C4-2B (cell line): ENCODE measurements around the gene ZNF296.

Source experiments
- H3K27ac ChIP-seq: fragments of 450-650 bp; 2 replicates; pipeline ENCODE4 v1.5.1; 2017
- CTCF ChIP-seq: fragments of 450-650 bp; conservative IDR thresholded peaks from 2 replicates; pipeline ENCODE4 v1.5.1; 2017; ENCODE audit warnings: mild to moderate bottlenecking
- ZFX ChIP-seq: fragments of 450-650 bp; IDR thresholded peaks from 2 replicates; pipeline ENCODE4 v1.6.1; 2017

Gene ZNF296

GRCh38 chr19:45079063-45079910, 3.0 kb upstream of the ZNF296 start, which contains the start of gene GEMIN7:
Gene GEMIN7, plus strand, starts transcription at chr19:45079260. Its CDS starts 10,855 bp downstream, at chr19:45090115.
- TF ChIP-seq CTCF = no peak
- TF ChIP-seq ZFX = no peak
- H3K27ac ChIP-seq = peak within 1 kb of the TSS; percentile 91

DNA sequence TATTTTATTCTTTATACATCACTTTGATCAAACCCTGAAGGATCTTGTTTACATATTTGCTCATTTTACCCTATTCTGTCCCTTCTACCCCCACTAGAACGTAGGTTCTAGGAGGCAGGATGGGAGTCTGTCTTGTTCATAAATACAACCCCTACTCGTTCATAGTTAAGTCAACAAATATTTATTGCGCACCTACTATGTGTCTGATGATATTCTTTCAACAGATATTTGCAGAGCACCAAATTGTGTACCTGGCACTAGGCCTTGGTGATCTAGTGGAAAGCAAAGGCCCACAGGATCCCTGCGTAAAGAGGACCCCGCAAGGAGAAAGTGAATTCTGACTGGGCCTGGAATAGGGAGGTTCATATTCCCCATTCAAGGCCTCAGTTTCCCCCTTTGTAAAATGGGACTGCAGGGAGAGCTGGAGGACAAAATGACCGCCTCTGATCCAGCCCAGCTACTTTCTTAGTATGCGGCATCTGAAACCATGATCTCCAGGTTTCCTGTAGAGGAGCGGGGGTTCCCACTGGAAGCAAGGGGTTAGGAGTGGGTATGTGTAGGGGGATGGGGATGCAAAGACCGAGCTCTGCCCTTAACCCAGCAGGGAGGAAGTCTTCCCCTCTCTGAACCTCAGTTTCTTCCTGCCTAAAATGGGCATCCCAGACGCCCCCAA, 2.2 kb upstream of the ZNF296 start:
- H3K27ac ChIP-seq = peak overlapping the region; percentile 91
- TF ChIP-seq CTCF = no peak
- no peak for TF ChIP-seq ZFX

GRCh38 chr19:45076851-45077730, 813 bp upstream of the ZNF296 start:
- peak overlapping the region; percentile 93 for H3K27ac ChIP-seq
- TF ChIP-seq CTCF = no peak
- no peak for TF ChIP-seq ZFX

DNA sequence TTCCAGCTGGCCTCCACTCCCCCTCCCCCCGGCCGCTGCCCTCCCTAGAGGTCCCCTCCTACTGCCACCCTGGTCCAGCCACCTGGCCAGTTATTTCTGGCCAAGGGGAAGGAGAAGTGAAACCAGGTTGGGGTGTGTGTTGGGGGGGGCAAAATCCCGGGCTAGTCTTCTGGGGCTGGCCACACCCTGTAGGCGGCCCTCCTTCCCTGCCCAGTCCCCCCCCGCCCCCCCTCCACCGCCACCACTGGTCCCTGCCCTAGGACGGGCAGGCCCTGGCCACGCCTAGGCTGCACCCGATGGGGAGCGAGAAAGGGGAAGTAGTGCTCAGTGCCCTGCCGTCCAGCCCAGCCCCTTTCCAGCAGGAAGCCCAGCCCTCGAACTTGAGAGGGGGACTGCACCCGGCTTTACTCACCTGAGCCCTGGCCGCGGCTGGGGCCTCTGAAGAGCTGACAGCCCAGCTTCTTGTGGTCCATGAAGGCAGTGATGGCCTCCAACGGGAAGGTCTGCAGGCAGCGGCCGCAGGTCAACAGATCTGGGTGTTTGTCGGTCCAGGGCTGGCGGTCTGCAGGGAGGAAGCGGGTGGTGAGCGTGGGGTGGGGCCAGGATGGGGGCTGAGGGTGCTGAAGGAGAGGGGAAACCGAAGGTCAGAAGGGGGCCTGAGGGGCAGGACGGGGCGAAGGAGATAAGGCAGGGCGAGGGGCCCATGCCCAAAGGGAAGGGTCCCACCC, 813 bp downstream of the ZNF296 start:
- TF ChIP-seq ZFX (no peak), CTCF (no peak)
- peak overlapping the region; percentile 93 for H3K27ac ChIP-seq

DNA sequence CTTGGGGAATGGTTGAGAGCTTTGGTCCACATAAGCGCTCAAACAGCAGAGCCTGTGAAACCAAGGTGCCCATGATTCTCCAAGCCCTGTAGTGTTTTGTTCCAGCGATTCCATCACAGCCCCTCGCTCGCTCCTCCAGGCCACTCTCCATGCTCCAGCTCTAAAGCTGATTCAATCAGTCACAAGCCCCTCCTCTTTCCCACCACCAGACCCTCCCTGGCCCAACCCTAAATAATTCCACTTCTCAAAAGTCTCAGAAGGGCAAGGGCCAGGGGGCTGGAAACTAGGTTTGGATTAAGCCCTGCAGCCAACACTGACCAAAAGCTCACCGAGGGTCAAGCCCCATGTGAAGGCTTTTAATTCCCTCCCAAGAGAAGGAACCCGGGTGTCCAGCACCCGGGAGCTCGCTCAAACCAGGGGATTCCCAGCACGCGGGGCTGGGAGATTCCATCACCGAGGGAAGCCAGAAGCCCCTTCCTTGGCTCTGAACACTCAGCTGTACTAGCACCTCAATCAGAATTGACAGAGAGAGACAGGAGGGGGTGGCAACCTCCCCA, 1.5 kb downstream of the ZNF296 start:
- TF ChIP-seq CTCF (no peak), ZFX (no peak)
- H3K27ac ChIP-seq = peak overlapping the region; percentile 93; the same call in 1 of the 2 replicates

- H3K27ac ChIP-seq = no peak overlapping the region
- no peak for TF ChIP-seq ZFX
- no peak for TF ChIP-seq CTCF
Observed at GRCh38 chr19:45071969-45072790, 4.1 kb downstream of the ZNF296 start.
